ENCODE data around the gene RHOH. TPM values are rescaled to one million over a fixed set of nuclear protein-coding genes. Genes with fewer than 3 reads are reported as not detected.
A peak's percentile ranks its signal among the peaks of the same experiment; 100 is the strongest.

The RHOH gene
- polyA plus RNA-seq, 3 donors from 2014 or later = 82.0 to 97.6 (median 97.3) TPM

DNA sequence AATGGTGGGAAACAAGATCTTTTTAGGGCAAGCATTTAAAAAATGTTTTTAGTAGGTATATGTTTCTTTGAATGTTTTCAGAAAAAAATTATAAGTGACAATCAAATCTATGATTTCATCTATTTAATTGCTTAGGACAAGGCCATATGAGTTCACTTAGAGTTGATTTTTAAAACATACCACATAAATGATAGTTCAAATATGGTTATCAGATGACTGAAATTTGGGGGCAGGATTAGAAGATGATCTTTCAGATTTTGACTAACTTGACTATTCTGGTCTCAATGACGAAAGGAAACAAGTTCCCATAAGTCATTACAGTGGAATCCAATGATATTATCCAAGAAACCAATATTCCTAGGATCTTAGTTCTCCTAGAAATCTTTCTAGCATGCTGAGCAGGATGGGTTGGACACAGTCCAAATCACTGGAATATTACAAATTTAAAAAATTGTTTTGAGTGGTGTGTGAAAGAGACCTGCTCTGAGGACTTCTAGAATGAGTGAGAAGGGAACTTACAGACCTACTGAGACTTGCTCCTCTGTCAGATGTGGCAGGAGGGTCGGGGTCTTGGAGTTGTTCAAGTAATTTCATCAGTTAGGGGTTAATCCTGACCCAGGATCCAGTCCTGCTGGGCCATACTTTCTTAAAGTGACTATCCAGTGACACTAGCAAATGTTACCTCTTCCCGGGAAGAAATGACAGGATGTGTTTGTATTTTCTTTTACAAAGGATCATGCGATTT is 20.0 kb downstream of the RHOH start:
- no peak for DNase-seq
- Mint-ChIP-seq H3K4me1 (peaks cover 84 to 99% of the 10 kb centered on the region in 2 donors), H3K27me3 (ENCODE audit: low read depth in 3 of 3) (peaks cover 2 to 5% (median 2%) of the 10 kb centered on the region in 3 donors), H3K4me3 (peak overlapping the region in 1 of 5 donors; percentile 15), H3K36me3 (peaks cover 7 to 14% (median 13%) of the 10 kb centered on the region in 3 donors), H3K9me3 (no peaks in the 10 kb centered on the region), H3K27ac (peak overlapping the region in 5 of 6 donors; percentile 18 to 79 (median 37))

DNA sequence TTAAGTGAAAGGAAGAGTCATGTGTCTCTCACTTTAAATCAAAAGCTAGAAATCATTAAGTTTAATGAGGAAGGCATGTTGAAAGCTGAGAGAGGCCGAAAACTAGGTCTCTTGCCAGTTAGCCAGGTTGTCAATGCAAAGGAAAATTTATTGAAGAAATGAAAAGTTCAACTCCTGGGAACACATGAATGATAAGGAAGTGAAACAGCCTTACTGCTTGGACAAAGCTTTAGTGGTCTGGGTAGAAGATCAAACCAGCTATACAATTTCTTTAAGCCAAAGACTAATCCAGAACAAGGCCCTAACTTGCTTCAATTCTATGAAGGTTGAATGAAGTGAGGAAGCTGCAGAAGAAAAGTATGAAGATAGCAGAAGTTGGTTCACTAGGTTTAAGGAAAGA is 24.9 kb downstream of the RHOH start:
- H3K4me3 Mint-ChIP-seq = peak overlapping the region in 2 of 5 donors; percentile 5 to 67
- H3K4me1 Mint-ChIP-seq = peaks cover 77 to 94% of the 10 kb centered on the region in 2 donors
- H3K36me3 Mint-ChIP-seq = peaks cover 4 to 12% (median 5%) of the 10 kb centered on the region in 3 donors
- no peaks in the 10 kb centered on the region for H3K9me3 Mint-ChIP-seq
- no peak for DNase-seq
- peaks cover 2 to 6% (median 2%) of the 10 kb centered on the region in 3 donors for H3K27me3 Mint-ChIP-seq (ENCODE audit: low read depth in 3 of 3)
- peak overlapping the region; percentile 14 to 89 (median 55) for H3K27ac Mint-ChIP-seq

DNA sequence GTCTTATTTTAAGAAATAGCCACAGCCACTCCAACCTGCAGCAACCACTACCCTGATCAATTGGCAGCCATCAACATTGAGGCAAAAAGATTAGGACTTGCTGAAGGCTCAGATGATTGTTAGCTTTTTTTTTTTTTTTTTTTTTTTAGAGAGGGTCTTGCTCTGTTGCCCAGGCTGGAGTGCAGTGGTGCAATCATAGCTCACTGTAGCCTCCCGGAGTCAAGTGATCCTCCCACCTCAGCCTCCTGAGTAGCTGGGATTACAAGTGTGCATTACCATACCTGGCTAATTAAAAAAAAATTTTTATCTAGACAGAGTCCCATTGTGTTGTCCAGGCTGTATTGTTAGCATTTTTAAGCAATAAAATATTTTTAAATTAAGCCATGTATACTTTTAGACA is 26.5 kb downstream of the RHOH start:
- Mint-ChIP-seq H3K4me3 (no peak overlapping the region), H3K27me3 (ENCODE audit: low read depth in 3 of 3) (peaks cover 2 to 9% (median 3%) of the 10 kb centered on the region in 3 donors), H3K4me1 (peaks cover 74 to 94% of the 10 kb centered on the region in 2 donors), H3K36me3 (peaks cover 3 to 12% (median 4%) of the 10 kb centered on the region in 3 donors), H3K9me3 (no peaks in the 10 kb centered on the region), H3K27ac (peak overlapping the region in 5 of 6 donors; percentile 42 to 89 (median 59))
- DNase-seq = no peak

DNA sequence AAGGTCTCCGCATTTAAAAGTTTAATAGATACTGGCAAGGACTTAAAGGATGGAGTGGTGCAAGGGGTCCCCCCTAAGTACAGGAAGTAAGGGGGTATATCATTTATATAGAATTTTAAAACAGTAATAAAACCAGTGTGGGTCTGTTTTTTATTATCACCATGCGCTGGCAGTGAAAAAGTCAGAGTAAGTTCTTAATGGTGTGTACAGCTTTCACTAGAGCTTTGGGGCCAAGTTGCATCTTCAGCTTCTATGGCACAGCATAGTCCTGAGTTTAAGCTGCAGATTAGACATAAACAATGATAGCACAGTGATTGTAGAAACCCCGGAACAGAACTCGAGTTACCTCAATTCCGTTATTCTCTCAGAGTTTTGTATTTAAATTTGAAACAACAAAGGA is 27.6 kb downstream of the RHOH start:
- H3K36me3 Mint-ChIP-seq = peaks cover 3 to 12% (median 4%) of the 10 kb centered on the region in 3 donors
- peaks cover 2 to 9% (median 6%) of the 10 kb centered on the region in 3 donors for H3K27me3 Mint-ChIP-seq (ENCODE audit: low read depth in 3 of 3)
- H3K4me1 Mint-ChIP-seq = peaks cover 78 to 95% of the 10 kb centered on the region in 2 donors
- no peaks in the 10 kb centered on the region for H3K9me3 Mint-ChIP-seq
- H3K4me3 Mint-ChIP-seq = peak overlapping the region in 1 of 5 donors; percentile 79
- no peak for DNase-seq
- peak overlapping the region in 5 of 6 donors; percentile 9 to 96 (median 82) for H3K27ac Mint-ChIP-seq

- Mint-ChIP-seq H3K4me3 (peak overlapping the region; percentile 25 to 79 (median 55)), H3K36me3 (peaks cover 3 to 12% (median 4%) of the 10 kb centered on the region in 3 donors), H3K9me3 (no peaks in the 10 kb centered on the region), H3K27me3 (ENCODE audit: low read depth in 3 of 3) (peaks cover 0 to 15% (median 6%) of the 10 kb centered on the region in 3 donors), H3K27ac (peak overlapping the region; percentile 82 to 96 (median 86)), H3K4me1 (peaks cover 79 to 94% of the 10 kb centered on the region in 2 donors)
- no peak for DNase-seq
Measured at GRCh38 chr4:40225497-40225896, 28.7 kb downstream of the RHOH start.

GRCh38 chr4:40227284-40227683 is 30.5 kb downstream of the RHOH start:
- peaks cover 3 to 15% (median 8%) of the 10 kb centered on the region in 3 donors for H3K36me3 Mint-ChIP-seq
- H3K4me1 Mint-ChIP-seq = peaks cover 83 to 93% of the 10 kb centered on the region in 2 donors
- H3K27me3 Mint-ChIP-seq (ENCODE audit: low read depth in 3 of 3) = peaks cover 0 to 18% (median 6%) of the 10 kb centered on the region in 3 donors
- peak overlapping the region; percentile 82 to 96 (median 86) for H3K27ac Mint-ChIP-seq
- H3K9me3 Mint-ChIP-seq = no peaks in the 10 kb centered on the region
- peak overlapping the region; percentile 45 to 79 (median 60) for H3K4me3 Mint-ChIP-seq
- DNase-seq = no peak

DNA sequence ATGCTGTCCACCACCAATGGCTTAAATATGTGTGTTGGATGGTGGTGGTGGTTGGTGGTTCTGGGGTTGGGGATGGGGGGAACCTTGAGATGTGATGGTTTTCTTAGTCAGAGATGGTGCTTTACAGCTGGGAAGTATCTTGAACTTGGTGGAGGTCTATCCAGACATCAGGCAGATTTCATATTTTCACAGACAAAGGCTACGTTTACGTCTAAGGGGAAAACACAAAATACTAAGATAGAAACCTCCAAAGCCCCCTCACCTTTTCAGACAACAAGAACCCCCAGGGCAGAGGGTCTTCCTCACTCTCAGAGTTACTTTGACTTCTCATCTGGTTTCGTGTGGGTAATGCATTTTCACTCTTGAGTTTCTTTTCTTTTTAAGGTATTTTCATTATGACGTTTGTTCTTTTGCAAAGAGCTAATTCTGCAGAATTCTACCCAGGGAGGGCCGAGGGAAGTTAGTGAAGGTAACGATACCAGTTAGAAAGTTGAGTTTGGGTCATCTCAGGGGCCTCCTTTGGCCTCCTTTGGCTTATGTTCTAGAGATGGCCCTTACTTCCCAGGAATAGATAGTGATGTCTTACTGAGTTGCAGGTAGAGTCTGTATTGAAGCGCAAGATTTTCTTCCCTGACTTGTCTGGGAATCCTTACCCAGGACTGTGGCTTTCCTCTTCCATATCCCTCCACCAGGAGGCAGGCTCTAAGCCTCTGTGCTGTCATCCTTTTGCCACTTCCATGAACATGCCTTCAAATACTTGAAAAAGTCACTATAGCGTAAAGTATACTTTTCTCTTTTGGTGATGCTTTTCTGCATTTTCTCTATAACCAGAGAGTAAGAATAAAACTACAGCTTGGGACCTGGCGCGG is 31.9 kb downstream of the RHOH start:
- H3K36me3 Mint-ChIP-seq = peaks cover 3 to 19% (median 12%) of the 10 kb centered on the region in 3 donors
- H3K27ac Mint-ChIP-seq = peak overlapping the region; percentile 51 to 91 (median 78)
- DNase-seq = no peak

GRCh38 chr4:40231316-40231863 is 34.6 kb downstream of the RHOH start:
- peaks cover 77 to 98% of the 10 kb centered on the region in 2 donors for H3K4me1 Mint-ChIP-seq
- no peak for DNase-seq
- no peaks in the 10 kb centered on the region for H3K9me3 Mint-ChIP-seq
- peak overlapping the region; percentile 28 to 94 (median 89) for H3K27ac Mint-ChIP-seq
- H3K4me3 Mint-ChIP-seq = peak overlapping the region; percentile 65 to 82 (median 78)
- peaks cover 0 to 17% (median 4%) of the 10 kb centered on the region in 3 donors for H3K27me3 Mint-ChIP-seq (ENCODE audit: low read depth in 3 of 3)
- H3K36me3 Mint-ChIP-seq = peaks cover 6 to 19% (median 19%) of the 10 kb centered on the region in 3 donors

More for the DNA sequence above, 31.9 kb downstream of the RHOH start:
- peaks cover 78 to 97% of the 10 kb centered on the region in 2 donors for H3K4me1 Mint-ChIP-seq
- peak overlapping the region; percentile 22 to 70 (median 33) for H3K4me3 Mint-ChIP-seq
- no peaks in the 10 kb centered on the region for H3K9me3 Mint-ChIP-seq
- H3K27me3 Mint-ChIP-seq (ENCODE audit: low read depth in 3 of 3) = peaks cover 0 to 18% (median 6%) of the 10 kb centered on the region in 3 donors

DNA sequence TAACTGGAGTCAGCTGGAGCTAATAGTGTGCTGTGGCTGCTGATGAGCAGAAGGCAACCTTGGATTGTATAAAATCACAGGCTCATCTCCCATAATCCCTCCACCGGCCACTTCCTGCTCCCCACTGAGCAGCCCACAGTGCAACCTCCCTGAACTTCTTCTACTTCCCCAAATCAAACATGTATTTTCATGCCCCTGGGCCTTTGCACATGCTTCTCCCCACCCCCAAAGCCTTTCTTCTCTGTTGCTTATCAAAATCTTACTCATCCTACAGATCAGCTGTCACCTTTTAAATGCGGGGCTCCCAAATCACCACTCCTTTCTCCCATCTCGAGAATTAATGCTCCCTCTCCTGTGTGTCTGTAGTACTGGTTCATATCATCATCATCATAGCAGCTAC is 35.8 kb downstream of the RHOH start:
- H3K9me3 Mint-ChIP-seq = no peaks in the 10 kb centered on the region
- H3K36me3 Mint-ChIP-seq = peaks cover 4 to 19% (median 19%) of the 10 kb centered on the region in 3 donors
- H3K27ac Mint-ChIP-seq = peak overlapping the region in 5 of 6 donors; percentile 65 to 85 (median 84)
- H3K4me1 Mint-ChIP-seq = peaks cover 78 to 98% of the 10 kb centered on the region in 2 donors
- DNase-seq = no peak
- peak overlapping the region in 3 of 5 donors; percentile 8 to 54 (median 16) for H3K4me3 Mint-ChIP-seq
- peaks cover 0 to 13% (median 4%) of the 10 kb centered on the region in 3 donors for H3K27me3 Mint-ChIP-seq (ENCODE audit: low read depth in 3 of 3)

GRCh38 chr4:40233227-40233626 is 36.4 kb downstream of the RHOH start:
- Mint-ChIP-seq H3K4me3 (no peak overlapping the region), H3K4me1 (peaks cover 80 to 98% of the 10 kb centered on the region in 2 donors), H3K27ac (peak overlapping the region in 2 of 6 donors; percentile 58 to 74), H3K36me3 (peaks cover 4 to 24% (median 19%) of the 10 kb centered on the region in 3 donors), H3K9me3 (no peaks in the 10 kb centered on the region), H3K27me3 (ENCODE audit: low read depth in 3 of 3) (peaks cover 0 to 13% (median 9%) of the 10 kb centered on the region in 3 donors)
- DNase-seq = no peak

DNA sequence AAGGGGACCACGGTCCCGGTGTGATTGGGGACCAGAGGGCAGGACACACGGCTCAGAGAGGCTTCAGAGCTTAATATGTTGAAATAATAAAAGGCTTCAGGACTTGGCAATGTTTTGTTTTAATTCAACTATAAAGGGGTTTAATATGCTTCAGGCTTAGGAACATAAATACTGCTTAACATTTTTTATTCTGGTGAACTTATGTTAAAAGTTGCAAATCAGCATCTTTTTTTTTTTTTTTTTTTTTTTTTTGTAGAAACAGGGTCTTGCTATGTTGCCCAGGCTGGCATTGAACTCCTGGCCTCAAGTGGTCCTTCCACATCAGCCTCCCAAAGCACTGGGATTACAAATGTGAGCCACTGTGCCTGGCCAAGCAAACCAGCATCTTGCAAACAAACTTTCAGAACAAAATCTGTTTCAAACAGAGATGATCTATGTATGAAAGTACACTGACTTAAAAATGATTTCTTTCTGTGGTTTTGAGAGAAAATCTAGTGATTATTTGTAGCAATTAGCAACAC is 37.7 kb downstream of the RHOH start:
- H3K36me3 Mint-ChIP-seq = peaks cover 4 to 26% (median 25%) of the 10 kb centered on the region in 3 donors
- no peak for DNase-seq
- peak overlapping the region in 2 of 5 donors; percentile 38 to 69 for H3K4me3 Mint-ChIP-seq
- no peaks in the 10 kb centered on the region for H3K9me3 Mint-ChIP-seq
- H3K27ac Mint-ChIP-seq = peak overlapping the region in 5 of 6 donors; percentile 29 to 86 (median 72)
- H3K4me1 Mint-ChIP-seq = peaks cover 81 to 98% of the 10 kb centered on the region in 2 donors
- H3K27me3 Mint-ChIP-seq (ENCODE audit: low read depth in 3 of 3) = peaks cover 0 to 18% (median 5%) of the 10 kb centered on the region in 3 donors

DNA sequence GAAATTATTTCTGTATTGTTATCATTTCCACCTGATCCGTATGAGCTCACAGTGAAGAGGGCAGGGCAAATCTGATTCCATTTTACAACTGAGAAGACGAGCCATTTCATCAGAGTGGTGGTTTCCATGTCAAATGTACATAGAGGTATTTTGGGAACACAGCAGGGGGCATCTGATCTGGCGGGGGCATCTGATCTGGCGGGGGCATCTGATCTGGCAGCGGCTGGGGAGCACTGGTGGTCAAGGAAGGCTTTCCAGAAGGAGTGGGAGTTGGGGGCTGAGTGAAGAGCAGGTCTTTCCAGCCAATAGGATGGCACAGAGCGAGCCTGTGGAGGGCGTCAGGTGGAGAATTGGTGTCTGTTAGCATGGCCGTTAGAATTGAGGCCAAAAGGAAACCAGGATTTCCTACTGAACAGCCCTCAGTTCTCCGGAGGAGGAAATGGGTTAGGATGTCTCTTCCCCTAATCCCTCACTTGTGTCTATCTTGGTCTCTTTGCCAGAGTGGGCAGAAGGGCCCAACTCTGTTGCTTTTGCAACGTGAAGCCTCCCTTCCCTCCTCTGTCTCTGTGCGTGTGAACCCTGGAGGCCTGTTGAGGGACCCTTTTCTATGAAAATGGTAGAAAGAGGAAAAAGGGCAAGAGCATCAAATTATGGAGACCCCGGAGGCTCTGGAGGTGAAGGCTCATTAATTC is 41.3 kb downstream of the RHOH start:
- peaks cover 82 to 95% of the 10 kb centered on the region in 2 donors for H3K4me1 Mint-ChIP-seq
- peaks cover 0 to 9% (median 5%) of the 10 kb centered on the region in 3 donors for H3K27me3 Mint-ChIP-seq (ENCODE audit: low read depth in 3 of 3)
- DNase-seq = no peak
- peak overlapping the region; percentile 0 to 72 (median 36) for H3K4me3 Mint-ChIP-seq
- H3K36me3 Mint-ChIP-seq = peaks cover 11 to 27% (median 14%) of the 10 kb centered on the region in 3 donors
- H3K9me3 Mint-ChIP-seq = no peaks in the 10 kb centered on the region
- H3K27ac Mint-ChIP-seq = peak overlapping the region; percentile 63 to 97 (median 76)

Measured in immature natural killer cell (primary cell).